Measurements from ENCODE around the gene TTLL3.

Gene TTLL3

GRCh38 chr3:9786825-9787669 lies 23.0 kb upstream of the TTLL3 start (continued):
- no peak for TF ChIP-seq PATZ1 (CRISPR knock-in tag; IDR thresholded peaks at IDR 0.05; ENCODE audit: borderline replicate concordance)

- TF ChIP-seq CSDC2 (CRISPR knock-in tag; IDR thresholded peaks at IDR 0.05) = no peak
- TF ChIP-seq ISL1 (CRISPR knock-in tag; IDR thresholded peaks at IDR 0.05) = no peak
- no peak for TF ChIP-seq RARB (CRISPR knock-in tag; IDR thresholded peaks at IDR 0.05)
- TF ChIP-seq CREB5 (CRISPR knock-in tag; IDR thresholded peaks at IDR 0.05; ENCODE audit: low read depth) = no peak
- TF ChIP-seq ESRRG (CRISPR knock-in tag; IDR thresholded peaks at IDR 0.05) = no peak
- TF ChIP-seq ZNF565 (CRISPR knock-in tag; conservative IDR thresholded peaks at IDR 0.05; ENCODE audit: low read depth) = no peak
- ATAC-seq = no peak
These were observed 22.3 kb upstream of the TTLL3 start for GRCh38 chr3:9787714-9788113.

GRCh38 chr3:9791127-9791526 lies 18.9 kb upstream of the TTLL3 start:
- ATAC-seq = no peak
- TF ChIP-seq TCF4 (CRISPR knock-in tag; IDR thresholded peaks at IDR 0.05; ENCODE audit: borderline replicate concordance) = no peak
- TF ChIP-seq ISL1 (CRISPR knock-in tag; IDR thresholded peaks at IDR 0.05) = no peak
- no peak for TF ChIP-seq PPARA (CRISPR knock-in tag; IDR thresholded peaks at IDR 0.05; ENCODE audit: borderline replicate concordance)
- TF ChIP-seq ZFP30 (CRISPR knock-in tag; IDR thresholded peaks at IDR 0.05) = no peak
- TF ChIP-seq PATZ1 (CRISPR knock-in tag; IDR thresholded peaks at IDR 0.05; ENCODE audit: borderline replicate concordance) = no peak
- no peak for TF ChIP-seq OSR1 (CRISPR knock-in tag; IDR thresholded peaks at IDR 0.05)
- no peak for TF ChIP-seq TOX (CRISPR knock-in tag; IDR thresholded peaks at IDR 0.05; ENCODE audit: borderline replicate concordance)
- TF ChIP-seq BACH2 (CRISPR knock-in tag; IDR thresholded peaks at IDR 0.05; ENCODE audit: borderline replicate concordance) = no peak
- TF ChIP-seq TSHZ2 (CRISPR knock-in tag; IDR thresholded peaks at IDR 0.05) = no peak
- no peak for TF ChIP-seq ZNF8 (CRISPR knock-in tag; IDR thresholded peaks at IDR 0.05)
- no peak for TF ChIP-seq SNAI2 (CRISPR knock-in tag; IDR thresholded peaks at IDR 0.05)
- no peak for TF ChIP-seq ESRRG (CRISPR knock-in tag; IDR thresholded peaks at IDR 0.05)
- no peak for TF ChIP-seq RARB (CRISPR knock-in tag; IDR thresholded peaks at IDR 0.05)
- no peak for TF ChIP-seq ZC3H10 (CRISPR knock-in tag; IDR thresholded peaks at IDR 0.05)
- TF ChIP-seq CREB5 (CRISPR knock-in tag; IDR thresholded peaks at IDR 0.05; ENCODE audit: low read depth) = no peak
- TF ChIP-seq CSDC2 (CRISPR knock-in tag; IDR thresholded peaks at IDR 0.05) = no peak

- no peak; the same call in 1 of the 3 replicates for ATAC-seq
- TF ChIP-seq BACH2 (CRISPR knock-in tag; IDR thresholded peaks at IDR 0.05; ENCODE audit: borderline replicate concordance) (no peak), TOX (CRISPR knock-in tag; IDR thresholded peaks at IDR 0.05; ENCODE audit: borderline replicate concordance) (no peak), ESRRG (CRISPR knock-in tag; IDR thresholded peaks at IDR 0.05) (no peak), ZNF565 (CRISPR knock-in tag; conservative IDR thresholded peaks at IDR 0.05; ENCODE audit: low read depth) (no peak)
These were observed 18.2 kb upstream of the TTLL3 start for GRCh38 chr3:9791790-9792404.
